ENCODE data around the gene CYP2B6.

GRCh38 chr19:40982594-40983101 lies 8.4 kb upstream of the CYP2B6 start:
- TF ChIP-seq POLR2A (IDR thresholded peaks at IDR 0.05): no peak
- TF ChIP-seq CTCF (IDR thresholded peaks at IDR 0.05): no peak
- no peak for TF ChIP-seq POLR2AphosphoS5 (IDR thresholded peaks at IDR 0.05)

Data from prostate gland (tissue), 2 donors.